Measurements from ENCODE around the gene EZH1. TPM values are rescaled to one million over a fixed set of nuclear protein-coding genes. Genes with fewer than 3 reads are reported as not detected.

EZH1 gene
- polyA plus RNA-seq, 3 donors, result 37.9 to 65.1 (median 41.3) TPM

- peak in 9 of 11 donors; percentile 78 to 94 (median 89) for DNase-seq (ENCODE audit: extremely low read depth in 1 of 11, low read depth in 9 of 11, low spot score in 4 of 11)
Measured at GRCh38 chr17:42659079-42659931, 85.5 kb downstream of the EZH1 start, which contains the start of gene TUBG2. Gene TUBG2 (plus strand): TSS chr17:42659284. CDS start chr17:42659504, 220 bp downstream.

- DNase-seq (ENCODE audit: extremely low read depth in 1 of 11, low read depth in 9 of 11, low spot score in 4 of 11), result no peak
Measured at GRCh38 chr17:42657824-42658588, 86.8 kb downstream of the EZH1 start.

GRCh38 chr17:42655528-42655927, 89.3 kb downstream of the EZH1 start:
- DNase-seq (ENCODE audit: extremely low read depth in 1 of 11, low read depth in 9 of 11, low spot score in 4 of 11), result no peak

- DNase-seq (ENCODE audit: extremely low read depth in 1 of 11, low read depth in 9 of 11, low spot score in 4 of 11), result no peak
Measured at GRCh38 chr17:42653179-42654124, 91.4 kb downstream of the EZH1 start.

DNA sequence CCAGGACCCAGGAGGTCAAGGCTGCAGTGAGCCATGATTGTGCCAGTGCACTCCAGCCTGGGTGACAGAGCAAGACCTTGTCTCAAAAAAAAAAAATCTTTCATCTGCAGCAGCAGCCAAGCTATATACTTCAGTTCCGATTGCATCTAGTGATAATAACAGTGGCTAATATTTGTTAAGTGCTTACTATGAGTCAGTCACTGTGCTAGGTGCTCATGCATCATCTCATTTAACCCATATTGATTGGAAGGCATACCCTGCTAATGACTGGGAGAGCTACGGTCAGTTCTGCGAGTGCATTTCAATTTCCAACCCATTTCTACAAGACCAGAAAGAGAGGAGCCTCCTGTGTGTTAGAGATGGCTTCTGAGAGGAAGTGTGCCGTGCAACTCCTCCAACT, 93.4 kb downstream of the EZH1 start:
- DNase-seq (ENCODE audit: extremely low read depth in 1 of 11, low read depth in 9 of 11, low spot score in 4 of 11), result no peak

Other genes with a start within 250 kb of the EZH1 start
- gene NAGLU, start 208.8 kb downstream of the EZH1 start, polyA plus RNA-seq (ENCODE audit: insufficient read length in 3 of 3), result 10 to 100 TPM; 15.6 to 31.6 (median 26.4) TPM
- gene HSD17B1, start 192.1 kb downstream of the EZH1 start, polyA plus RNA-seq (ENCODE audit: insufficient read length in 3 of 3), result 1 to 10 TPM; 3.4 to 5.9 (median 5.0) TPM
- 10 to 100 TPM; 59.8 to 66.8 (median 61.4) TPM for gene COASY, start 182.9 kb downstream of the EZH1 start, polyA plus RNA-seq (ENCODE audit: insufficient read length in 3 of 3)
- 10 to 100 TPM; 33.2 to 36.1 (median 35.5) TPM for gene MLX, start 177.9 kb downstream of the EZH1 start, polyA plus RNA-seq (ENCODE audit: insufficient read length in 3 of 3)
- 10 to 100 TPM; 16.0 to 22.9 (median 18.4) TPM for gene PSMC3IP, start 167.3 kb downstream of the EZH1 start, polyA plus RNA-seq (ENCODE audit: insufficient read length in 3 of 3)
- gene RETREG3, start 135.7 kb downstream of the EZH1 start, polyA plus RNA-seq (ENCODE audit: insufficient read length in 3 of 3), result 10 to 100 TPM; 44.7 to 65.3 (median 46.9) TPM
- gene TUBG1, start 135.4 kb downstream of the EZH1 start, polyA plus RNA-seq (ENCODE audit: insufficient read length in 3 of 3), result 10 to 100 TPM; 49.6 to 66.9 (median 54.7) TPM
- 10 to 100 TPM; 24.7 to 41.1 (median 25.7) TPM for gene TUBG2, start 85.8 kb downstream of the EZH1 start, polyA plus RNA-seq (ENCODE audit: insufficient read length in 3 of 3)
- gene PLEKHH3, start 68.0 kb downstream of the EZH1 start, polyA plus RNA-seq (ENCODE audit: insufficient read length in 3 of 3), result 10 to 100 TPM; 14.4 to 18.9 (median 18.6) TPM
- gene CCR10, start 63.2 kb downstream of the EZH1 start, polyA plus RNA-seq (ENCODE audit: insufficient read length in 3 of 3), result 1 to 10 TPM; 1.6 to 2.4 (median 1.7) TPM
- gene CNTNAP1, start 62.5 kb downstream of the EZH1 start, polyA plus RNA-seq (ENCODE audit: insufficient read length in 3 of 3), result 1 to 10 TPM; 6.7 to 8.9 (median 8.7) TPM
- gene RAMP2, start 16.2 kb upstream of the EZH1 start, polyA plus RNA-seq (ENCODE audit: insufficient read length in 3 of 3), result 100 to 1,000 TPM in 1 of 3 donors, 10 to 100 TPM in 2; 80.9 to 101 (median 84.6) TPM
- 10 to 100 TPM; 80.6 to 93.2 (median 86.2) TPM for gene VPS25, start 28.4 kb upstream of the EZH1 start, polyA plus RNA-seq (ENCODE audit: insufficient read length in 3 of 3)
- 10 to 100 TPM in 1 of 3 donors, 1 to 10 TPM in 2; 7.1 to 16.8 (median 7.8) TPM for gene WNK4, start 35.6 kb upstream of the EZH1 start, polyA plus RNA-seq (ENCODE audit: insufficient read length in 3 of 3)
- 100 to 1,000 TPM; 150 to 167 (median 159) TPM for gene COA3, start 53.7 kb upstream of the EZH1 start, polyA plus RNA-seq (ENCODE audit: insufficient read length in 3 of 3)
- 1 to 10 TPM; 1.4 to 3.4 (median 2.2) TPM for gene CNTD1, start 53.8 kb upstream of the EZH1 start, polyA plus RNA-seq (ENCODE audit: insufficient read length in 3 of 3)
- 10 to 100 TPM; 70.2 to 76.5 (median 74.2) TPM for gene BECN1, start 79.2 kb upstream of the EZH1 start, polyA plus RNA-seq (ENCODE audit: insufficient read length in 3 of 3)
- gene PSME3, start 88.4 kb upstream of the EZH1 start, polyA plus RNA-seq (ENCODE audit: insufficient read length in 3 of 3), result 100 to 1,000 TPM in 2 of 3 donors, 10 to 100 TPM in 1; 96.0 to 115 (median 110) TPM
- gene AOC2, start 99.5 kb upstream of the EZH1 start, polyA plus RNA-seq (ENCODE audit: insufficient read length in 3 of 3), result 1 to 10 TPM in 2 of 3 donors, under 1 TPM in 1; 0.92 to 1.5 (median 1.1) TPM
- 1 to 10 TPM; 4.8 to 6.3 (median 5.3) TPM for gene AOC3, start 106.2 kb upstream of the EZH1 start, polyA plus RNA-seq (ENCODE audit: insufficient read length in 3 of 3)
- 1 to 10 TPM; 6.2 to 9.6 (median 9.5) TPM for gene G6PC1, start 155.8 kb upstream of the EZH1 start, polyA plus RNA-seq (ENCODE audit: insufficient read length in 3 of 3)
- 10 to 100 TPM; 57.3 to 76.0 (median 60.5) TPM for gene AARSD1, start 219.4 kb upstream of the EZH1 start, polyA plus RNA-seq (ENCODE audit: insufficient read length in 3 of 3)
- gene PTGES3L, start 235.0 kb upstream of the EZH1 start, polyA plus RNA-seq (ENCODE audit: insufficient read length in 3 of 3), result 1 to 10 TPM; 1.8 to 3.2 (median 3.2) TPM
- gene RUNDC1, start 235.5 kb upstream of the EZH1 start, polyA plus RNA-seq (ENCODE audit: insufficient read length in 3 of 3), result 10 to 100 TPM; 16.8 to 18.1 (median 17.1) TPM